Measurements from ENCODE around the gene METTL1.

The METTL1 gene

DNA sequence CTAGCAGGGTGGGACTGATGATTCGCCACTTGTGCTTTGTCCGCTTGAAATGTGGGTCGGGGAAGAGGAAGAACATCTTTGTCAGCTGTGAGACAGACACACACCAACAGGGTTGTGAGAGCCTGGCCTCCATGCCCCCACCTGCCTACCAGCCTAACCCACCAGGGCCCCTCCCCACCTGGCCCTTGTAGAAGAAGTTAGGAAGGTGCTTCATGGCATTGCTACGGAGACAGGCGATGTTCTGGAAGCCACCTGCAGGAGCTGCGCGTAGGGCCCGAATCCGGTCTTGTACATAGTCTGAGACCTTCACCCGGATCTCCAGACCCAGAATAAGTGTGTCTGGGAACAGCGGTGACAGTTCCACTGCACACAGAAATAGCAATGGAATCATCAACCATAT, 2.3 kb downstream of the METTL1 start:
- DNase-seq (ENCODE audit: low read depth in 1 of 2, low spot score in 1 of 2) = no peak

DNA sequence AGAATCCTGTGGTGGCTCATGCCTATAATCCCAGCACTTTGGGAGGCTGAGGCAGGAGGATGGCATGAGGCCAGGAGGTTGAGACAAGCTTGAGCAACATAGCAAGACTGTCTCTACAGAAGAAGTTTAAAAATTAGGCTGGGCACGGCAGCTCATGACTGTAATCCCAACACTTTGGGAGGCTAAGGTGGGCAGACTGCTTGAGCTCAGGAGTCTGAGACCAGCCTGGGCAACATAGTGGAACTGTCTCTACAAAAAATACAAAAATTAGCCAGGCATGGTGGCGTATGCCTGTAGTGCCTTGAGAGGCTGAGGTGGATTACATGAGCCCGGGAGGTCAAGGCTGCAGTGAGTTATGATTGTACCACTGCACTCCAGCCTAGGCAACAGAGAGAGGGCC, 4.0 kb downstream of the METTL1 start:
- no peak for DNase-seq (ENCODE audit: low read depth in 1 of 2, low spot score in 1 of 2)

DNA sequence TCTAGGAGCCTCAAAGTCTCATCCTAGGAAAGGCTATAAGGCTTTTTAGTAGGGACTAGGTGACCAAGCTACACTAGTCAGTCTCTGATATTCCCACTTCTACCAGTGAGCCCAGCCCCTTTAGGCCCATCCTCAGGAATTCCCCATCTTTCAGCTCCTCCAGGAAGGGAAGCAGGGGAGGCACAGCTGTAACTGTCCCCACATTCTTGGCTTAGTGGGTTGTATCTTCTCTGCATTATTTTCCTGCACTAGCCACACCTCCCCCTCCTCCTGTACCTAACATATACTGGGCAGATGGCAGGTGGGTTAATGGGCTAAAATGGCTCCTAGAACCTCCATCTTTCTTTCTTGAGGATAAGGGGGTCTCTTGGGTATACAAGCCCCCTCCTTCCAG, 4.6 kb downstream of the METTL1 start:
- no peak for DNase-seq (ENCODE audit: low read depth in 1 of 2, low spot score in 1 of 2)

DNA sequence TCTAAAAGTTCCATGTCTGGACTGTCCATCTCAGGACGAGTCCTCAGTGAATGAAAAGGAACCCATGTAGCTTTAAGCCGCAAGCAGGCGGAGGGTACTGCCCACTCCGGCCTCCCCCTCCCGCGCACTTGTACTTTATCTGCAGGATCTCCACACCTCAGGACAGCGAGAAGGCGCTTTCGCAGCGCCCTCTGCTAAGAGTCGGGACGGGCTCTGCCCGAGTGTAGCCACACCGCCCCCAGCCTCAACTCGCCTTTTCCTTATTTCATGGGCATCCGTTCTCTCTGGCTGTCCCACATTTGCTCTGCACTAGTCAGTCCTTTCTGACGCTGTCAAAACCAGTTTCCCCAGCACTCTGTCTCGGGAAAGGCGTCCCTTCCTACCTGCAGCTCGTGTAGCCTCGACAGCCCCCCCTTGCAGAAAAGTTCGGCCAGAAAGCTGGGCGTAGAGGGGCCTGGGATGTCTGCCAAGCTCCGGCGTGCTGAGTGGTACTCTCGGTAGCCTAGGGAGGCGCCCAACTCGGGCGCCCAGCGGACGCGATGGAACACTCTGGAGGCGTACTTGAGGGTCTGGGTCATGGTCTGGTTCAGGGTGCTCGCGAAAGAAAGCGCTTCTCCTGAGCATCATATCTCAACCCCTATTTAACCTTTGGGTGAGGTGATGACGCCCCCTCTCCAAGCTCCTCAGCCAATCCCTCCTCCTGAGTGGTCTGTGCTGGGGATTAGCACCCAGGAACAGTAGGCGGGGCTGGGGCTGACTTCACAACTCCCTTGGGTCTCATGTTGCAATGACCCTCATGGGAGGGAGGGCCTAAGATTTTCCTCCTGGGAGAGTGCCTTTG, 5.2 kb downstream of the METTL1 start, which contains the start of gene CYP27B1:
Gene CYP27B1 (minus strand): TSS at position 615 of the 841 bp plus-strand sequence. CDS start 37 bp downstream, at position 578.
- no peak for DNase-seq (ENCODE audit: low read depth in 1 of 2, low spot score in 1 of 2)

DNA sequence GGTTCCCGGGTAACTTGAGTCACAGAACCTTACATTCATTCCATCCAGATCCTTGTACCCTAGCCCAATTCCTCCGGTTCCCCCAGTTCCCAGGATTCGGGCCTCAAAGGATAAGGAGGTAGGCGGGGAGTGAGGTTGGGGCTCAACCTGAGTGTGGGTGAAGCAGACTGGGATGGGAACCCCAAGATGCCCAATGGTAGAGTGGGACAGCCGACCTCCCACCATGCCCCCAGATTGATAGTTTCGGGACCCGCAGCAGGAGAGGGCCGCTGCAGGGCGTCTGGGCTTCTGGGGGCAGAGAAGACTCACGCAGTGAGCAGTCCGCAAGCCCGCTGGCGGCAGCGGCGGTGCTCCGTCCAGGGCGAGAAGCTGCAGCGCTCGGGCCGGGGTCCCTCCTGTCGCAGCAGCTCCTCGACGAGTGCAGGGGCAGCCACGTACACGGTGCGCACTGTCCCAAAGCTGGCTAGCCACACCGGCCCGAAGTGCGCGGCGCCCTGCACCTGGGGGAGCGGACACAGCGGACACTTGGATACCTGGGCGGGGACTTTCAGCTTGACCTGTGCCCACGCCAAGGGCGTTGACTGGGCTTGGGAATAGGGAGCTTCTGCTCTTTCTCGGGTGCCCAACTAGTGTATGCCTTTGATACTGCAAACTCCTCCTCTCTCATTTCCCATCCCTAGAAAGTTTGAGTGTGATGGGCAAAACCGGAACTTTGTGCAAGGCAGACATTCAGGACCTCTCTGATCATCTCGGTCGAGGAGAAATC, 6.0 kb downstream of the METTL1 start:
- DNase-seq (ENCODE audit: low read depth in 1 of 2, low spot score in 1 of 2) = no peak

DNA sequence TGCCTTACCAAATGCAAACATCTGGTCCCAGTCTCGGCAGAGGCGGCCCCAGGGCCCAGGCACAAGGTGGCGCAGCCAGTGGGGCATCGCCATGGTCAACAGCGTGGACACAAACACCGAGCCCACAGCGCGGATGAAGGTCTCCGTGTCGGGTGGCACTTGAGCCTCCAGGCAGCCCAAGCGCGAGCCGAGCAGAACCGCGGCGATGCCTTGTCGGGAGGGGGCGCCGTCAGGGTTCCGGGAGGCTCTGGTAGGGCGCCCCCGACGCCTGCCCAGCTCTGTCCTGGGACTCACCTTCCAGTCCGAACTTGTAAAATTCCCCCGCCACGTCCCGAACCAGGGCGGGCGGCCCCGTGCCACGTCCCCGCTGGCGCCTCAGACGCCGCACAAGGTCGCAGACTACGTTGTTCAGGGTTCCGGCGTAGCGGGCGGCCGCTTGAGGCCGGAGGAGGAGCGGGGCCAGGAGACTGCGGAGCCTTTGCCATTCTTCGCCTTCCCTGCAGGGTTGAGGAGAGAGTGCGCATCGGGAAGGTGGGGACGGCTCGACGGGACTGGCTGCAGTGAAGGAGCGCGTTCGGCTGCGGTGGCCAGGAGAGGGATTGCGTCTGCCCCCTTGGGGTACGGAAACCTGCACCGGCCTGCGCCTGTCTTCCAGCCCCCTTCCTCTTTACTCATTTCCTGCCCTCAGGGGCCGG, 6.8 kb downstream of the METTL1 start:
- no peak for DNase-seq (ENCODE audit: low read depth in 1 of 2, low spot score in 1 of 2)

DNA sequence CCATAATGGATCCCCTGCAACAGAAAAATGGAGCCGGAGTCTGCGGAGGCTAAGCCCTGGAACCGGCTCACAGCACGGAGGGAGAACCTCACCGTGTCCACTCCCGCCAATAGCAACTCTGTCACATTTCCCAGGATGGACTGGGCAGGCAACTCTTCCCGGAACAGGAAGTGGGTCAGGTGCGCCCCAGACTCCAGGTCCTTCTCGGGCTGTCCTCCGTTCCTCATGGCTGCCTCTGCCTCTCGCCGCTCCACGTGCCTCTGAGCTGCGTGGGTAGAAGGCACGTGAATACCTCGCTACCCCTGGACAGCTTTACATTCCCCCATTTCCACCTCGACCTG, 7.3 kb downstream of the METTL1 start:
- DNase-seq (ENCODE audit: low read depth in 1 of 2, low spot score in 1 of 2) = no peak

DNA sequence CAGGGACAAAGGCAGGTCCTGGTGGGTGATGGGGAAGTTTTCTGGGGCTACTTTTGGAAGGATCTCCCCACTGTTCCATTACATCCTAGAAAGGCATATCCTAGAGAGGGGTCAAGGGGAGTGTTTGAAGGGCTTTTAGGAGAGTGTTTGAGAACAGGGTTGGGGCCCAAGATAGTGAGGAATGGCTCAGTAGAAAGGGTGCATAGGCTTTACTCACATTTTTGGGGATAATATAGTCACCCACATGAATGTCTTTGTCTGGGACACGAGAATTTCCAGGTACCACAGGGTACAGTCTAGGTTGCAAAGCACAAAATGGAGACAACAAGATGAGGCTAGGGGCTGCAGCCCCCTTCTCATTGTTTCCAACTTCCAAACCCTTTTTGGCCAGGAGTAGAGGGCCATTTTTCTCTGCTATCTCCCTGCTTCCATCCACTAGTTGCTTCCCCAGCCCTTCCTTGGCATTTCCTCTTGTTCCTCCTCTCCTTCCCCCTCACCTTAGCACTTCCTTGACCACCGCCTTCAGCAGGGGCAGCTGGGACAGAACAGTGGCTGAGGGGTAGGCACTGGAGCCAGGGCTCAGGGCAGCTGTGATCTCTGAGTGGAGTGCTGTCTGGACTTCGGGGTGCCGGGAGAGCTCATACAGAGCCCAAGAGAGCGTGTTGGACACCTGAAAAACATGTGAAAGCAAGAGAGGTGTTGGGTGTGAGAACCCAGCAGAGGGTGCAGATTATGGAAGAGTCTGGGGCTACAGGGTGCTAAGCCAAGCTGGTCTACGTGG, 7.8 kb downstream of the METTL1 start:
- no peak for DNase-seq (ENCODE audit: low read depth in 1 of 2, low spot score in 1 of 2)

DNA sequence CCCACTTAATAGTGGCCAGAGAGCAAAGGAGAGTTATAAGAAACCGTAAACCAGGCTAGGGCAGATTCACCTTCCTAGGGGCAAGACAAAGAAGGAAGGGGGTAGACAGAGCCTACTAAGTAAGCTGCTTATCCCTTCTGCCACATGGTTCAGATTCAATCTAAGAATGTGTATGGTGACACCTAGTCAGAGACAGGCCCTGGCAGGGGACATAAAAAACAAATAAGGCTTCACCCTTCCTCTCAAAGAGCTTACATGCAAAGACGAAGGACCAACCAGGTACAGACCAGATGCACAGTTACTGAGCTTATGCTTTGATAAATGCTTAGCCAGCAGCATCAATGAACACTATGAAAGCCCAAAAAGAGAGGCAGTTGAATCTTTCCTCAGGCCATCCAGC, 9.4 kb downstream of the METTL1 start:
- DNase-seq (ENCODE audit: low read depth in 1 of 2, low spot score in 1 of 2) = no peak

DNA sequence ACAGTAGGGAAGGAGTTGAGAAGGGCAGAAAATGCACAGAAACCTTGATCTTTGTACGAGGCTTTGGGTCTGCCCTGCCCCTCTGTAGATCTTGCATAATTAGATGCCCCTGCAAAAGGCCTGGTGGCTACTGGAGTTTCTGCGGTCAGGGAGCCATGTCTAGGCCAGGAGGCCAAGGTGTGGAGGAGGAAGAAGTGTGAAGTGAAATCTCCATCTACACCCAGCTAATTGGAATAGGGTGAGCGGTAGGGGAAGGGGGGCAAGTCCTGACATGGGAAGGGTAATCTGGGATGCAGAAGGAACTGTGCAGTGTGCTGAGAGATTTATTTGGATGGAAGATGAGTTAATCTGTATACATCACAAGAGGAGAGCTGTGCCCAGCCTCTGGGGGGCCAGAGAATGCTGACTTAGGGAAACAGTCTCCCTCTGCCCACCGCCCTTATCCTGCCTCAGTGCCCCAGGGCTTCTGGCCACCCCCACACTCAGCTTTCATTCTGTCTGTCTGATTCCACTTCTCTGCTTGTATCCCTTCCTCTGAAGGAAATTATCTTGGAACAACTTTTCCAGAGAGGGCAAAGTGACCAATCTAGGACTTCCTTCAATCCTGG, 10.4 kb downstream of the METTL1 start:
- DNase-seq (ENCODE audit: low read depth in 1 of 2, low spot score in 1 of 2) = no peak

DNA sequence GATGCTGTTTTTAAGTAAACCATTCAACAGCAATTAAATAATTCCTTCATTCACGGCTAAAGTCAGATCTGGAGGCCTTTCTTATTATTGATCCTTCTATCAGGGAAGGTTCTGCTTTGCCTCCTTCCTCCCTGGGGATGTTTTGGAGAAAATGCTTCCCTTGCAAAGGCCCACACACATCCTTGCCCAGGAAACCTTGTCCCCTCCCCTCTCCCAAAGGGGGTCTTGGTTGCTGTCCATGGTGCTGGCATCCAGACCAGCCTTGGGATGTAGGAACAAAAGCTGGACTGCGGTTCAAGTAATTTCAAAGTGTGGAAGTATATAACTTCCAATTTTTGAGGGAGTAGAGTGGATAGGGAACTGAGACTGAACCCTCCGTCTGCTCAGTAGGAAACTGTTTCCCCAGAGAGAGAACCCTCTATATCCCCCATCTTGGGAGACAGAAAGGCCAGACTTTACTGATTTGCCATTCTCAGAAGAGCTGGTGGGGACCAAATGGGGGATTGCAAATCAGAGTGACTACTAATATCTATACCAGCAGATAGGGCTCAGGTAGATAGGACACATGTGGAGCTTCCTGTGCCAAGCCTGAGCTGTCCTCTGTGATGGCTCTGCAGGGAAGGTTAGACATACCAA, 11.4 kb downstream of the METTL1 start:
- DNase-seq (ENCODE audit: low read depth in 1 of 2, low spot score in 1 of 2) = no peak

DNA sequence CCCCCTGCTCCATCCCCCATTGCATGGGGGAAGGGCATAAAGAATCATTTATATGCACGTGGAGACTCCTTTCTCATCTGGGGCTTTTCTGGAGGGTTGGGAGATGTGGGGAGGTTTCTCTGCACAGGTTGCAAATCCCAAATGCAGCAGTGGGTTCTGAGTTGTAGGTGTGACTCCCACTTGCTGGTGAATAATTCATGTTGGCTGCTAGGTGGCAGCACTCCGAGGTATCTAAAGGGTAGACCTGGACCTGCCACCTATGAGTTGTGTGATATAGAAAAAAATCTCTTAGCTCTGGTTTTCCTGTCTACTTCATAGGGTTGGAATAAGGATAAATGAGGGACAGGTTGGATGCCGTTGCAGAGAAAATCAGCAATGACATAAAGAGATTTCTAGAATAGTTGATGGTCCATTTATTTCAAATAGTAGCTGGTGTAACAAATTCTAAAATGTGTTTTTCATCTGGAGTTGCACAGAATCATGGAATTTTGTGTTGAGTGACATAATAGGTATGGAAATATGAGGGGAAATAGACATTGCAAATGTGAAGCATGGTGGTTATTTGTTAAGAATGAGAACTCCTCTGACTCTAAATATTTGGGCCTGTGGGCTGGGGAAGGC, 12.4 kb downstream of the METTL1 start:
- no peak for DNase-seq (ENCODE audit: low read depth in 1 of 2, low spot score in 1 of 2)

DNA sequence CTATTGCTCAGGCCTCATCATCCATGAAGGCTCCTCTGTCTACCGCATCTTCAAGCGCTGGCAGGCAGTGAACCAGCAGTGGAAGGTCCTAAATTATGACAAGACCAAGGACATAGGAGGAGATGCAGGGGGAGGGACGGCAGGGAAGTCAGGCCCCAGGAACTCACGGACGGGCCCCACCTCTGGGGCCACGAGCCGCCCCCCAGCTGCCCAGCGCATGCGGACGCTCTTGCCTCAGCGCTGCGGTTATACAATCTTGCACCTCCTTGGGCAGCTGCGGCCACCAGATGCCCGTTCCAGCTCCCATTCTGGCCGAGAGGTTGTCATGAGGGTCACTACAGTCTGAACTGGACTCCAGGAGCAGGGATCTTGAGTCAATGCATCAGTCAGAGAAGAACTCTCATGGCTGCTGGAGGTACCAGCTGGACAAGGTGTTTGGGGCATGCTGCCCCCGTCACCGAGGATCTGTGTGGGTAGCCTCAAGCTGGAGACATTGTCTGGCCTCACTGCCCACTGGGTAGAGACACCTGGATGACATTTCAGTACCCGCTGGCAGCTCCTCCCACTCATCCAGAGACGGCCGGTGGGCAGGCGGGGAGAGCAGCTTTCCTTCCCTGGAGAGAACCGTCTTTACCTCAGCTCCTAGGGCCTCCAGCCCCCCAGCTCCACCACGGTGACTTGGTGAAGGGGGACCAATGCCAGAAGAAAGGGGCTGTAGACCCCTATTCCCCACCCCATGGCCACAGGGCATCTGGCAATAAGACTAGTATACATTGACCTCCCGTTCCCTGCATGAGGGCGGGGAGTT, 13.1 kb downstream of the METTL1 start:
- DNase-seq (ENCODE audit: low read depth in 1 of 2, low spot score in 1 of 2) = no peak

DNA sequence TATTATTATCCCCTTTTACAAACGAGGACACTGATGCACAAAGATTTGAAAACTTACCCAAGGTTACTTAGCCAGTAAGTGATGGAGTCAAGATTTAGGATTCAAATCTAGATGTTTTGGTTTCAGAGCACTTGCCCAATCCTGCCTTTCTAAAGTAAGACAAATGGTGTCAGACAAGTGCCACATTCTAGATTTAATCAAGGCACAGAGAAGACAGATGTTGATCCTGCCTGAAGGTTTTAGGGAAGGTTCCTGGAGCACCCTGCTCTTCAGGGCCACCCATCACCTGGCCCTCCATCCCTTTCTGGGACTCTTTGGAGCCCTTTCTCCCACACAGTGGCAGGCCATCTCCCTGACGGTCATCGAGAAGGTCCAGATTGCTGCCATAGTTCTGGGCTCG, 14.1 kb downstream of the METTL1 start:
- DNase-seq (ENCODE audit: low read depth in 1 of 2, low spot score in 1 of 2) = no peak

DNA sequence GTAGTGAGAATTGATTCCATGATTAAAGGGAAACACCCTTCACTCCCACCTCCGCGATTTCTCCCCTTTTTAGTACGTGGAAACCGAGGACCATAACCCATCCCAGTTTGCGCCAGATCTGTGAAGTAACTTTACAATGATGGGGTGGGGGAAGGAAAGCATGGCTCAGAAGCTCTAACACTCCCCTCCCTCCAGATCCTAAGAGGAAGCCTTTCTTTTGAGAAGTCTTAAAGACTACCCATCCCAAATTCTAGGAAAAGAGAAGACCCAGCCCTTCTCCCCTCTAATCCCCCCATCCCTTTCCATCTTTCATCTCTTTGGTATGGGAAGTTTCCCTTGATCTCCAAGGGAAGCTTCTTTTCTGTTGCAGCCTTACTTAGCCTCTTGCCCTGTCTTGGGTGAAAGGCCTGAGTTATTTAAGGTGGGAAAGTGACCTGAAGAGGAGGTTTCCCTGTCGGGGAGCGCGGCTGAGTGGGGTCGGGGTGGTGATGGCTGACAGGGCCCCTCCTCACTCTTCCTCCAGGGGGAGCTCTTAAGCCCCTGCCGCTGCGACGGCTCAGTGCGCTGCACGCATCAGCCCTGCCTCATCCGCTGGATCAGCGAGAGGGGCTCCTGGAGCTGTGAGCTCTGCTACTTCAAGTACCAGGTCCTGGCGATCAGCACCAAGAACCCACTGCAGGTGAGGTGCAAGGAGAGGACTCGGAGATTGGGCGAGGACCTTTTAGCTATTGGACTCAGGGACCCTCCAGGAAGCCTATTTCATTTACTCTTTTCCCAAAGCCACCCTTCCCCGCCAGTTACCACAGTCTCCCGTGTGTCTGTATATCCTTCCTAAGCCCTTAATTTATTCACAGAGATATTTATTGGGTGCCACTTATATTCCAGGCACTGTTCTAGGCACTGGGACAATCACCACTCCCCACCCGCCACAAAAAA, 15.2 kb downstream of the METTL1 start:
- peak; percentile 56 to 59 for DNase-seq (ENCODE audit: low read depth in 1 of 2, low spot score in 1 of 2)

DNA sequence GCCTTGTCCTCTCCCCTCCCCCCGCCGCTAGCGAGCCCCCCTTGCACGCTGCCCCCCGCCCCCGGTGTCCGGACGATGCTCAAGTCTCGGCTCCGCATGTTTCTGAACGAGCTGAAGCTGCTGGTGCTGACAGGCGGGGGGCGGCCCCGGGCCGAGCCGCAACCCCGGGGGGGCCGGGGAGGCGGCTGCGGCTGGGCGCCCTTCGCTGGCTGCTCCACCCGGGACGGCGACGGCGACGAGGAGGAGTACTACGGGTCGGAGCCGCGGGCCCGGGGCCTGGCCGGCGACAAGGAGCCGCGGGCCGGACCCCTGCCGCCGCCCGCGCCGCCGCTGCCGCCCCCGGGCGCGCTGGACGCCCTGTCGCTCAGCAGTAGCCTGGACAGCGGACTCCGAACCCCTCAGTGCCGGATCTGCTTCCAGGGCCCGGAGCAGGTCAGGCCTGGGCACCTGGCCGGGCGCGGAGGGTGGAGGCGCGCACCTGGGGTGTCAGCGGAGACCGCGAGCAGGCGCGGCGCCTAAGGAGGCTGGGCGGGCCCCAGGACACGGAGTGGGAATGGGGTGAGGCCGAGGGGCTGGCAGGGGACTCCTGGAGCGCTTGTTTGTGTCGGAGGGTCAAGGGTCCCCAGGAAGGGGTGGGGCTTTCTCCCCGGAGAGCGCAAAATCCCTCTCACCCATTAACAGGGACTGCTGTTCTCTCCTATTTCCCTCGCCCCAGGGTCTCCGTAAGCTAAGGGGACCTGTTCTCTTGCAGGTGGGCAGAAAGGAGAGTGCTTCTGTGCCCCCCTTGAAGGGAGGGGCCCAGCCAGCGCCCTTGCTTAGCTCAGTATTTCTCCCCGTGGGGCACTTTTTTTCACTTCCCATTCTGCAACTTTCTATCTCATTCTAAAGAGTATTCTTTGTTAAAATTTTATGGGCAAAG, 16.2 kb downstream of the METTL1 start:
- DNase-seq (ENCODE audit: low read depth in 1 of 2, low spot score in 1 of 2) = no peak

DNA sequence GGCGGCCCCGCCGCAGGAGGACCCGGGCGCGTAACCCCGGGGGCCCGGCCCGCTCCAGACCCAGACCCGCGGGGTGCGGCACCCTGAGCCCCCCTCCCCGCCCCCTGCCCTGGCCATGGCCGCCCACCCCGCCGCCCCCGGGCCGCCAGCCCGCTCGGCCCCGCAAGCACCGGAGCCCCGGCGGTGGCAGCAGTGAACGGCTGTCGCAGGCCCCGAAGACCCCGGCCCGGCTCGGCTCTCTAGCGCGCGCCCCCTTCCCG, 16.8 kb downstream of the METTL1 start:
- DNase-seq (ENCODE audit: low read depth in 1 of 2, low spot score in 1 of 2) = no peak

Measured in stimulated activated CD4-positive, alpha-beta T cell treated with anti-CD3 and anti-CD28 coated beads, Interleukin-15, amount 100 ng/mL, for 1 hour (primary cell).